Astrocyte of the cerebellum (primary cell): ENCODE results near the gene ANKRD60.

Experiments used
- DNase-seq: peaks from one replicate; pipeline ENCODE4 v3.0.0-alpha.2; 2011; ENCODE audit warnings: low read depth
- H3K4me3 ChIP-seq: 2 replicates; pipeline ENCODE4 v1.5.1; 2011; ENCODE audit warnings: mild to moderate bottlenecking, low read depth, low read length, moderate library complexity
- in situ Hi-C: cut with HindIII; loops from 2 replicates; pipeline ENCODE4 v1.10.0; 2017; ENCODE audit warnings: low sequenced_read_pairs
- TF ChIP-seq, protein P1 (sequence below): IDR thresholded peaks from 2 replicates; pipeline ENCODE4 v1.5.1; 2012; ENCODE audit warnings: low read length, low read depth, moderate library complexity, mild to moderate bottlenecking; ENCODE audit errors: missing control alignments

The ANKRD60 gene

DNA sequence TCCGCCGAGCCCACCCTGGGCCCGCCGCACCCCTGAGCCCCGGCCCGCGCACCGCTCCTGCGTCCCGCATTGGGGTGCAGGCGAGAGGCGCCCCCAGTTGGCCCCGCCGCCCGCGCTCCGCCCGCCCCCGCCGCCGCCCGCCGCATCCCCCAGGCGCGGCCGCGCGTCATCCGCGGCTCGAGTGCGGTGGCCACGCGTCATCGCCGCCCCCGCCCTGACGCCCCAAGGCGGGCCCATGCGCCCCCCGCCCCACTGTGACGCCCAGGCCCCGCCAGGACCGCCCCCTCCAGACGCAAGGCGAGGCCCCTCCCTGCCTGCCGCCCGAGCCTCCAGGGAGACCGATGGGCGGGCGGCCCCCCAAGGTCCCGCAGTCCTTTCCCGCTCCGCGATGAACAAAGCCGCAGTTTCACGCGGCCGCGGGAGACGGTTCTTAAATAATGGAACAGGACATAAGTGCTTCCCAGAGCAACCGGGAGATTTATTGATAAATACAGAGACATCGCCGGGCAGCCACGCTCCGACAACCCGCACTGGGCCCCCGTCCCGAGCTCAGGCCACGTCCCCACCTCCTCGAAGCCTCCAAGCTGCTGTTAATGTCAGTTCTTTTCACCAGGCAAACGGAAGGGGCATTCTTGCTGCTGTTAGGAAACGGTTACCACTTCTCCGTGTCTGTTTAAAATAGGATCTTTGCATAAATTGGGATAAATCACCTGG is at the start of gene ANKRD60:
Gene ANKRD60 (minus strand): TSS at position 170 of the 714 bp plus-strand sequence. CDS start 0 bp downstream, at position 170.
- no peak for DNase-seq
- TF ChIP-seq, protein P1, sequence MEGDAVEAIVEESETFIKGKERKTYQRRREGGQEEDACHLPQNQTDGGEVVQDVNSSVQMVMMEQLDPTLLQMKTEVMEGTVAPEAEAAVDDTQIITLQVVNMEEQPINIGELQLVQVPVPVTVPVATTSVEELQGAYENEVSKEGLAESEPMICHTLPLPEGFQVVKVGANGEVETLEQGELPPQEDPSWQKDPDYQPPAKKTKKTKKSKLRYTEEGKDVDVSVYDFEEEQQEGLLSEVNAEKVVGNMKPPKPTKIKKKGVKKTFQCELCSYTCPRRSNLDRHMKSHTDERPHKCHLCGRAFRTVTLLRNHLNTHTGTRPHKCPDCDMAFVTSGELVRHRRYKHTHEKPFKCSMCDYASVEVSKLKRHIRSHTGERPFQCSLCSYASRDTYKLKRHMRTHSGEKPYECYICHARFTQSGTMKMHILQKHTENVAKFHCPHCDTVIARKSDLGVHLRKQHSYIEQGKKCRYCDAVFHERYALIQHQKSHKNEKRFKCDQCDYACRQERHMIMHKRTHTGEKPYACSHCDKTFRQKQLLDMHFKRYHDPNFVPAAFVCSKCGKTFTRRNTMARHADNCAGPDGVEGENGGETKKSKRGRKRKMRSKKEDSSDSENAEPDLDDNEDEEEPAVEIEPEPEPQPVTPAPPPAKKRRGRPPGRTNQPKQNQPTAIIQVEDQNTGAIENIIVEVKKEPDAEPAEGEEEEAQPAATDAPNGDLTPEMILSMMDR = peak; percentile 7
- H3K4me3 ChIP-seq = peak within 1 kb of the TSS; percentile 40
- in situ Hi-C loops = no loop called here

DNA sequence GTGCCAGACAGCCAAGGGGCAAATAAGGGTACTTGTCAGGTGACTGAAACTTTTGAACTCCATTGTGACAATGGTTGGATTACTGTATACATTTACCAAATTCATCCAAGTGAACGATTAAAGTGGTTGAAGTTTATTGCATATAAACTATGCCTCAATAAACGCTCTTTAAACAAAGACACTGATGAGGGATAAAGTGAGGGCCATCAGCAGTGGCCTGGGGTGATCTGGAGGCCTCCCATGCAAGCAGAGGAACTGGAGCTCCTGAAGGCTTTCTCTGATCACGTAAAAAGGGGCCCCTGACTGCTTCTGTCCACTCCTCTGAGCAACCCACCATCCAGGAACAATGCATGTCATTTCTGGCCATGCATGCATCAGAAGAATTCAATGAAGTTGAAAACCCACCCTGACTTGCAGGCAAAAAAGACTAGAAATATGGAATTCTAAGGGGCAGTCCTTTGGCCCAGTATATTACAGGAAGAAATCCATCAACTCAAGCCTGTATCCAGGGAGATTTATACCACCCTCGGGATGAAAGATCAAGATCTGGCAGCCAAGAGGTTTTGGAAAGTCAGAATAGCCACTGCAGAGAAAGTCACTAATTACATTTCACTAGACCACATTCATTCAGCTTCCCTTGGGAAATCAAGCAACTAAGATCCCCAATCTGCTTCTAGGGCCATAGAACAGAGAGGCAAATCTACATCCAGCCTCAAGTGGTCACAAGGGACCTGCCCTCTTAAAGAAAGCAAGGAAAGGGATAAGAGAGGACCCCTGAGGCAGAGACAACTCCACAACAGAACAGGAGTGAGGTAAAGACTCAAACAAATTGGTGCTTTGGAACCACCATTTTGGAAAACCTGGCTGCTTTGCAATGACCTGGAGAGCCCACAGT is 49.4 kb upstream of the ANKRD60 start:
- DNase-seq = no peak
- in situ Hi-C loops = no loop called here
- no peak overlapping the region for H3K4me3 ChIP-seq
- TF ChIP-seq, protein P1 = no peak

- TF ChIP-seq, protein P1 = no peak
- H3K4me3 ChIP-seq = no peak overlapping the region
- in situ Hi-C loops = no loop called here
- DNase-seq = no peak
Measured at GRCh38 chr20:58277107-58277506, 48.7 kb upstream of the ANKRD60 start.

GRCh38 chr20:58274384-58274783 is 45.9 kb upstream of the ANKRD60 start:
- in situ Hi-C loops = no loop called here
- DNase-seq = no peak
- no peak overlapping the region for H3K4me3 ChIP-seq
- TF ChIP-seq, protein P1 = no peak

DNA sequence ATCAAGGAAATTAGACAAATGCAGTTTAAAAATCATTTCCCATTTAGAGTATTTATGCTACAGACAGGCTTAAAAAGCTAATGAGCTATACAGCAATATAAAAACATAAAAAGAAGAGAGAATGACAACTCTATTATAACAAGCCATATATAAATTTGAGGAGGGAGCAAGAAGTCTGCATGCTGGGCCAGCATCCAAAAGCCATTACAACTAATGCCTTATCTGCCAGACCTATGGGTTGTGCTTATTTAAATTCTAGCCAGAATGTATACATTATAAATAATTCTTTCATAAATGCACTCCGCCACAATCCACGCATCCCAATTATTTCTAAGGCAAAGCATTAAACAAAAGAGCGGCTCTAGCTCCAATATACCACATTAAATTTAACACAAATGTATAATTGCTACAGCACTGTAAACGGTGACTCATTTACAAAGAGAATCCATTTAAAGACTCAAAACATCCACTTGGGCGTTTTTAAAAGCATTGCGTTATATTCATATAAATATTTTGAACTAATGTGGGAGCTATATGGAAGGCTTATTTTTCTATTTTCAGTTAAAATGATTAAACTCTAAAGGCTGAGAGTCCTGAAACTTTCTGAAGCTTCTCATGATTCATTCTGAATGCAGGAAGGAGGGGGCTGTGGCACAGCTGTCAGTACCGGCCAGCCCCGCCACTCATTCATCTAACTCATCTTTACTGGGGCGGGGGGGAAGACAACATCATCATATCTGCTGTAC is 43.3 kb upstream of the ANKRD60 start:
- H3K4me3 ChIP-seq = no peak overlapping the region
- in situ Hi-C loops = no loop called here
- DNase-seq = no peak
- TF ChIP-seq, protein P1 = no peak
